Small intestine (tissue), 7 donors: ENCODE results near the gene LMAN2L. TPM values are rescaled to one million over a fixed set of nuclear protein-coding genes. Genes with fewer than 3 reads are reported as not detected.

Source experiments
- DNase-seq, 2 donors: peaks; one replicate each; pipeline versions ENCODE4 v3.0.0 to v3.0.0-alpha.2; 2013
- FAIRE-seq: peaks from 2 replicates; lab custom pipeline; 2012; peaks lifted over from hg19 to GRCh38; lab: Jason Lieb, UNC
- H3K27ac ChIP-seq, 3 donors: one replicate each; pipeline ENCODE4 v1.5.1; 2013; ENCODE audit warnings: low read length in 2 of 3, mild to moderate bottlenecking in 2 of 3, control low read depth in 1 of 3, inconsistent platforms in 1 of 3, low read depth in 1 of 3, moderate library complexity in 1 of 3
- H3K27me3 ChIP-seq, 3 donors: one replicate each; pipeline ENCODE4 v1.6.1; 2013; ENCODE audit warnings: low read length in 3 of 3, inconsistent platforms in 1 of 3; ENCODE audit not compliant: control insufficient read depth in 3 of 3, insufficient read depth in 3 of 3
- H3K36me3 ChIP-seq, 3 donors: one replicate each; pipeline ENCODE4 v1.6.1; 2013; ENCODE audit warnings: low read length in 3 of 3, inconsistent platforms in 1 of 3, low read depth in 1 of 3, mild to moderate bottlenecking in 1 of 3, moderate library complexity in 1 of 3; ENCODE audit not compliant: control insufficient read depth in 3 of 3, insufficient read depth in 2 of 3
- H3K4me1 ChIP-seq, 3 donors: one replicate each; pipeline ENCODE4 v1.6.1; 2013; ENCODE audit warnings: low read length in 2 of 3, inconsistent platforms in 1 of 3, low read depth in 1 of 3, mild to moderate bottlenecking in 1 of 3, moderate library complexity in 1 of 3; ENCODE audit not compliant: control insufficient read depth in 3 of 3, insufficient read depth in 2 of 3
- H3K4me3 ChIP-seq, 3 donors: one replicate each; pipeline ENCODE4 v1.5.1; 2013; ENCODE audit warnings: low read length in 3 of 3, control low read depth in 1 of 3, inconsistent platforms in 1 of 3, low read depth in 1 of 3, mild to moderate bottlenecking in 1 of 3, moderate library complexity in 1 of 3
- H3K9me3 ChIP-seq, 2 donors: one replicate each; pipeline ENCODE4 v1.6.1; 2013; ENCODE audit warnings: low read depth in 1 of 2, low read length in 1 of 2; ENCODE audit not compliant: control insufficient read depth in 2 of 2, insufficient read depth in 1 of 2
- WGBS, 3 donors: extraction: QIAGEN DNeasy Blood & Tissue Kit; methylation state at CpG; one replicate each; pipeline ENCODE4 v1.1.7; 2013; 5-methylcytosine and 5-hydroxymethylcytosine counted together
- polyA plus RNA-seq, 4 donors: library from polyadenylated mRNA; stranded (reverse) in 3 of 4; unstranded in 1 of 4; fragments of 200-250 nt in 3 of 4; fragments of 120-200 nt in 1 of 4; gene quantifications; one replicate each; pipeline versions ENCODE4 v1.2.1 to v1.2.3, GENCODE V29; 2013
- donor health status: healthy with polysubstance abuse.
- donor health status: control.
- donor health status: control.
- donor health status: Bipolar disorder and iron deficiency.
- donor health status: healthy.

Gene LMAN2L
- polyA plus RNA-seq, 4 donors: 3.5 to 31.1 (median 8.3) TPM

DNA sequence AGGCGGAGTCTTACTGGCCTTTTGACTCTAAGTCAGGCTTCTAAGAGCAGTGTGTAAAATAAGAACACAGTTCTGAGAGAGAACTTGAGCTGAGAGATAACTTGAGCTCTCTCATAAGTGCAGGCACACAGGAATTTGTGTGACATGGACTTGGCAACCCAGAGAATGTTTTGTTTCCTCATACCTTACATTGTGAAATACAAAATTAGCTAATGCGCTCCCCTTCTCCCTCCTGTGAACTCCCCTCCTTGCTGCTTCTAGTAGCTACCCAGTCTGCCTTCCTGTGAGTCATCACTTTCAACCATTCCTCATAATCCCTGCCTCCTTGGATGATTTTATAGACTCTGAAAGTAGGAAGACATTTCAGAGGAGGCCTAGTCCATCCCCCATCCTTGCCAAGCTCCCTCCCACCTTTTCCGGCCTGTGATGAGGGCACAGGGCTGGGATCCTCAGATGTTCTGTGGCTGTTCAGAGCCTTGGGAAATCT is 74.7 kb downstream of the LMAN2L start:
- no peaks in the 10 kb centered on the region for H3K4me1 ChIP-seq
- H3K36me3 ChIP-seq: no peaks in the 10 kb centered on the region
- 85 to 98% (median 92%) methylated on average over 3 of the region's 3 CpGs for WGBS, 3 donors
- no peak overlapping the region for H3K4me3 ChIP-seq
- DNase-seq (no peak), FAIRE-seq (no peak)
- no peaks in the 10 kb centered on the region for H3K9me3 ChIP-seq
- no peak overlapping the region for H3K27ac ChIP-seq
- H3K27me3 ChIP-seq: no peaks in the 10 kb centered on the region

DNA sequence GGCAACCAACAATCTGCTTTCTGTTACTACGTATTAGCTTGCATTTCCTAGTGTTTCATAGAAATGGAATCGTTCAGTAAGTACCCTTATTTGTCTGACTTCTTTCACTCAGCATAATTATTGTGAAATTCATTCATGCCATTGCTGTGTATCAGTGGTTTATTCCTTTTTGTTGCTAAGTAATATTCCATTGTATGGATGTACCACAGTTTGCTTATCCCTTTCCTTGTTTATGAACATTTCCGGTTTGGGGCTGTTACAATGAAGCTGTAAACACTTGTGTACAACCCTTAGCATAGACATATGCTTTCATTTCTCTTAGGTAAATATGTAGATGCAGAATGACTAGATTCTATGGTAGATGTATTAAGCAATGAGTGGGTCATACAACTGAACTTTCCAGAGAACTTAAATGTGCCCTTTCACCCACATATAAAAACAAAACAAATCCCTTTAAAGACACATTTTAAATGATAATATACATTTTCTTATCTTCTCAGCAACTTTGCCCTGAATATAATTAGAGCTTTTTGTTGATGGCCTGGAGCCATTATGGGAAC is 75.4 kb downstream of the LMAN2L start:
- no peak for FAIRE-seq
- Histone ChIP-seq H3K9me3 (no peaks in the 10 kb centered on the region), H3K27ac (no peak overlapping the region), H3K36me3 (no peaks in the 10 kb centered on the region), H3K4me1 (no peaks in the 10 kb centered on the region), H3K27me3 (no peaks in the 10 kb centered on the region), H3K4me3 (no peak overlapping the region)
- no peak for DNase-seq
- WGBS, 3 donors: 90 to 95% (median 92%) methylated on average over 3 of the region's 3 CpGs

DNA sequence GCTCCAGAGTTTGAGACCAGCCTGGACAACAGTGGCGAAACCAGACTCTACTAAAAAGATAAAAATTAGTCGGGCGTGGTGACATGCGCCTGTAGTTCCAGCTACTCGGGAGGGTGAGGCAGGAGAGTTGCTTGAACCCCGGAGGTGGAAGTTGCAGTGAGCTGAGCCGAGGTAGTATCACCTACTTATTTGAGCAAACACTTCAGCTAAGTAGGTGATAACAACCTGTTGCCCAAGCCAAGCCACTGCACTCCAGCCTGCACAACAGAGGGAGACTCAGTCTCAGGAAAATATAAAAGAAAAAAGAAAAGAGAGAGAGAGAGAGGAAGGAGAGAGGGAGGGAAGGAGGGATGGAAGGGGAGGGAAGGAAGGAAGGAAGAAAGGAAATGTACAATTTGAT is 76.0 kb downstream of the LMAN2L start:
- Histone ChIP-seq H3K36me3 (no peaks in the 10 kb centered on the region), H3K27ac (no peak overlapping the region), H3K9me3 (no peaks in the 10 kb centered on the region), H3K27me3 (no peaks in the 10 kb centered on the region), H3K4me3 (no peak overlapping the region), H3K4me1 (no peaks in the 10 kb centered on the region)
- 67 to 83% (median 72%) methylated on average over 7 of the region's 7 CpGs for WGBS, 3 donors
- FAIRE-seq: no peak
- DNase-seq: no peak

DNA sequence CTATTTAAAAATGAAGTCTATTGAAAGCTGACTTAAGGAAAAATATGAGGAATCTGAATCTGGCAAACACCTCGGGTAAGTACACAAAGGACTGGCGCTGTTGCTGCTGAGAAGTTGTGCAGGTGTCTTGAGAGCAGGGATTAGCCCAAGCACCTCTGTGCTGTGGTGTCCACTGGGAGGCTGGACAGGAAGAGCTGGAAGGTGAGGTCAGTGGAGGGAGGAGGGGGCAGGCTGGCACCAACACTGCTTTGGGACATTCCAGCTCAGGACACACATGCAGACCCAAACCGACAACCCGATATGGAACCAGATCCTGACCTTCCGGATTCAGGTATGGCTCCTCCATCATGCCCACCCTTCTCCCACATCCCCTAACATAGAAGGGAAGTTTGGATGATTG is 76.7 kb downstream of the LMAN2L start:
- Histone ChIP-seq H3K36me3 (no peaks in the 10 kb centered on the region), H3K9me3 (no peaks in the 10 kb centered on the region), H3K27me3 (no peaks in the 10 kb centered on the region), H3K4me3 (no peak overlapping the region), H3K4me1 (no peaks in the 10 kb centered on the region), H3K27ac (no peak overlapping the region)
- DNase-seq (no peak), FAIRE-seq (no peak)
- WGBS, 3 donors: 74 to 90% (median 81%) methylated on average over 5 of the region's 5 CpGs

DNA sequence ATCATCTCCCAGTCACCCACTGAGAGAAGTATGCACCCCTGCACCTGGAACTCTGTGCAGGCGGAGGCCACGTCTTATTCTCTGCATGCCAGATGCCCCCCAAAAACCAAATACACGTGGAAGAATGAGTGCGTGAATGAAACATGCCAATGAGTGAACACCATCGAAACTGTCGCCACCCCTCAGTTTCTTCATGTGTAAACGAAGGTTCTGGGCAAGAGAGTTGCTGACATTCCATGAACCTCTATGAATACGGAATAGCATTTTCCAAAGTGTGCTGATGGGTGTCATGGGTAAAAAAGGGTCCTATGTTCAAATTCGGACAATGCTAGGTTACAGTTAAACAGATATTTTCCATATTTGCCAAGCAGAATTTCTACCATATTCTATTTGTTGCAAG is 77.5 kb downstream of the LMAN2L start:
- Histone ChIP-seq H3K27me3 (no peaks in the 10 kb centered on the region), H3K9me3 (no peaks in the 10 kb centered on the region), H3K4me1 (no peaks in the 10 kb centered on the region), H3K36me3 (no peaks in the 10 kb centered on the region), H3K27ac (no peak overlapping the region), H3K4me3 (no peak overlapping the region)
- FAIRE-seq (no peak), DNase-seq (no peak)
- WGBS, 3 donors: 89 to 93% (median 91%) methylated on average over 9 of the region's 9 CpGs

DNA sequence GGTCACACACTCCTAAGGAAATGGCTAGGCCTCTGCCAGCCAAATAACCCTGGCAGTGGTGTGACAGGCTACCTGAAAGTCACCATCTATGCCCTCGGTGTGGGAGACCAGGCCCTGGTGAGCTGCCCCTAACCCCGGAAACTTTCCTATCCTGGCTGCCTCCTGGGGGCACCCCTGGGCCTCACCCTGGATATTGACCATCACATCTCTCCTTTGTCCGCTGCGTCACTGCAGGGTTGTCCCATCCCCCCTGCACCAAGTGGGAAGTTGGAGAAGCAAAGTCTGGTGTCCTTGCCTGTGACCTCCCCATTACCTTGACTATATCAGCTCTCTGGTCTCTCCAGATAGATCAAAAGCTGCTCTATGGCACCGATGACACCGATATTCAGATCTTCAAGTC is 78.5 kb downstream of the LMAN2L start:
- no peak for FAIRE-seq
- no peak for DNase-seq
- 89 to 97% (median 94%) methylated on average over 6 of the region's 6 CpGs for WGBS, 3 donors

DNA sequence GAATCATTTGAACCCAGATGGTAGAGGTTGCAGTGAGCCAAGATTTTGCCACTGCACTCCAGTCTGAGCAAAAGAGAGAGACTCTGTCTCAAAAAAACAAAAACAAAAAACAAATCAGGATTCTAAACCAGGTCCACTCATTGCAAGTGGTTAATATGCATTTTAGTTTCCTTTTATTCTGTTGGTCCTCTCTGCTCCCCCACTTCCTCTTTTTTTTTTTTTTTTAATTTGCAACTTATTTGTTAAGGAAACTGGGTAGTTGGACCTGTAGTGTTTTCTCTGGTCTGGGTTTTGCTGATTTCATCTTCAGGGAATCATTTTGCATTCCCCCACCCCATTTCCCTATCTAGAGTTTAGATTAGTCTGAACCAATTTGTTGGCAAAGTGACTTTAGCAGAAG is 83.3 kb downstream of the LMAN2L start:
- Histone ChIP-seq H3K27ac (no peak overlapping the region), H3K27me3 (no peaks in the 10 kb centered on the region), H3K4me3 (no peak overlapping the region), H3K9me3 (no peaks in the 10 kb centered on the region), H3K4me1 (no peaks in the 10 kb centered on the region), H3K36me3 (no peaks in the 10 kb centered on the region)
- DNase-seq (no peak), FAIRE-seq (no peak)

More for the DNA sequence above, 78.5 kb downstream of the LMAN2L start:
- Histone ChIP-seq H3K4me1 (no peaks in the 10 kb centered on the region), H3K9me3 (no peaks in the 10 kb centered on the region), H3K27me3 (no peaks in the 10 kb centered on the region), H3K4me3 (no peak overlapping the region), H3K27ac (no peak overlapping the region), H3K36me3 (no peaks in the 10 kb centered on the region)
